Measurements from ENCODE around the gene ATXN10. TPM values are rescaled to one million over a fixed set of nuclear protein-coding genes. Genes with fewer than 3 reads are reported as not detected.
A peak's percentile ranks its signal among the peaks of the same experiment; 100 is the strongest.

Gene ATXN10
- total RNA-seq, 1 experiment from 2014 or later, result 23.2 TPM

- no peak for DNase-seq (ENCODE audit: low spot score)
Measured at GRCh38 chr22:45857519-45857918, 185.9 kb downstream of the ATXN10 start.

- no peak for DNase-seq (ENCODE audit: low spot score)
Measured at GRCh38 chr22:45859231-45860161, 187.9 kb downstream of the ATXN10 start.

- DNase-seq (ENCODE audit: low spot score), result no peak
Measured at GRCh38 chr22:45860201-45860600, 188.6 kb downstream of the ATXN10 start.

- no peak for DNase-seq (ENCODE audit: low spot score)
Measured at GRCh38 chr22:45861259-45861658, 189.6 kb downstream of the ATXN10 start.

GRCh38 chr22:45863981-45864751 is 192.5 kb downstream of the ATXN10 start:
- DNase-seq (ENCODE audit: low spot score), result peak; percentile 80

GRCh38 chr22:45864959-45865476 is 193.4 kb downstream of the ATXN10 start:
- DNase-seq (ENCODE audit: low spot score), result no peak

- no peak for DNase-seq (ENCODE audit: low spot score)
Measured at GRCh38 chr22:45865561-45866125, 194.0 kb downstream of the ATXN10 start.

GRCh38 chr22:45866126-45866645 is 194.6 kb downstream of the ATXN10 start:
- no peak for DNase-seq (ENCODE audit: low spot score)

GRCh38 chr22:45866646-45867117 is 195.0 kb downstream of the ATXN10 start:
- no peak for DNase-seq (ENCODE audit: low spot score)

- no peak for DNase-seq (ENCODE audit: low spot score)
Measured at GRCh38 chr22:45867118-45867905, 195.7 kb downstream of the ATXN10 start.

GRCh38 chr22:45867906-45868555 is 196.4 kb downstream of the ATXN10 start:
- DNase-seq (ENCODE audit: low spot score), result no peak

- no peak for DNase-seq (ENCODE audit: low spot score)
Measured at GRCh38 chr22:45868571-45869339, 197.1 kb downstream of the ATXN10 start.

- no peak for DNase-seq (ENCODE audit: low spot score)
Measured at GRCh38 chr22:45869340-45869847, 197.8 kb downstream of the ATXN10 start.

- no peak for DNase-seq (ENCODE audit: low spot score)
Measured at GRCh38 chr22:45870011-45870410, 198.4 kb downstream of the ATXN10 start.

GRCh38 chr22:45871721-45872120 is 200.1 kb downstream of the ATXN10 start:
- no peak for DNase-seq (ENCODE audit: low spot score)

GRCh38 chr22:45872659-45873263 is 201.1 kb downstream of the ATXN10 start:
- DNase-seq (ENCODE audit: low spot score), result no peak

GRCh38 chr22:45876136-45877035 is 204.8 kb downstream of the ATXN10 start:
- no peak for DNase-seq (ENCODE audit: low spot score)

- no peak for DNase-seq (ENCODE audit: low spot score)
Measured at GRCh38 chr22:45877036-45877380, 205.4 kb downstream of the ATXN10 start.
